B cell (primary cell): ENCODE results near the gene NR6A1. TPM values are rescaled to one million over a fixed set of nuclear protein-coding genes. Genes with fewer than 3 reads are reported as not detected.

Experiments used
- ATAC-seq: fragments of 200-7000 bp; cut with Tn5 transposase; one replicate; pipeline ENCODE4 v1.10.0; 2021; ENCODE audit warnings: low read depth, mild to moderate bottlenecking, moderate number of reproducible peaks, moderate library complexity
- CTCF ChIA-PET: fragments of 350-600 bp; sonication (Branson Sonifier 250); formaldehyde crosslinking; loops from one replicate; lab custom pipeline; 2021; ENCODE audit warnings: antibody characterized with exemption, inconsistent platforms; lab: Charles Lee
- POLR2A ChIA-PET: fragments of 350-600 bp; sonication (Branson Sonifier 250); formaldehyde crosslinking; loops from one replicate; lab custom pipeline; 2021; ENCODE audit warnings: antibody characterized with exemption; lab: Charles Lee
- DNase-seq: peaks from one replicate; pipeline ENCODE4 v3.0.0; 2013
- H2AFZ ChIP-seq: 2 replicates; pipeline ENCODE4 v1.6.1; 2012; ENCODE audit warnings: mild to moderate bottlenecking, low read depth, low read length; ENCODE audit not compliant: insufficient read depth, poor library complexity, severe bottlenecking
- H3K27ac ChIP-seq, 2 donors: 1 replicate in 1 of 2; 2 replicates in 1 of 2; pipeline ENCODE4 v1.5.1; 2012 to 2013; ENCODE audit warnings: low read length in 2 of 2, mild to moderate bottlenecking in 2 of 2, moderate library complexity in 1 of 2
- H3K27me3 ChIP-seq, 4 experiments: fragments of 200-600 bp in 1 of 4; sonication (generic) in 1 of 4; replicated peaks in 1 of 4; 1 replicate in 2 of 4; 2 replicates in 2 of 4; pipeline versions ENCODE4 v1.6.1 to v1.7.0; 2013 to 2016; ENCODE audit warnings: low read length in 3 of 4, mild to moderate bottlenecking in 2 of 4, mixed read lengths in 1 of 4, moderate library complexity in 1 of 4; ENCODE audit not compliant: insufficient read depth in 4 of 4, control insufficient read depth in 3 of 4; ENCODE audit errors: control extremely low read depth in 1 of 4
- H3K36me3 ChIP-seq, 2 experiments: replicated peaks in 1 of 2; 1 replicate in 1 of 2; 2 replicates in 1 of 2; pipeline versions ENCODE4 v1.6.1 to v1.7.1; 2013; ENCODE audit warnings: low read length in 1 of 2; ENCODE audit not compliant: insufficient read depth in 2 of 2, control insufficient read depth in 1 of 2; ENCODE audit errors: control extremely low read depth in 1 of 2, extremely low read depth in 1 of 2
- H3K4me1 ChIP-seq, 2 donors: fragments of 200-600 bp in 1 of 2; sonication (generic) in 1 of 2; 1 replicate in 1 of 2; 2 replicates in 1 of 2; pipeline versions ENCODE4 v1.5.1 to v1.6.1; 2013 to 2017; ENCODE audit warnings: low read length in 2 of 2; ENCODE audit not compliant: control insufficient read depth in 2 of 2, insufficient read depth in 2 of 2
- H3K4me2 ChIP-seq: replicated peaks from 2 replicates; pipeline ENCODE3; 2012; ENCODE audit warnings: mild to moderate bottlenecking, low read depth, low read length; ENCODE audit not compliant: poor library complexity, severe bottlenecking
- H3K4me3 ChIP-seq, 5 experiments: fragments of 200-600 bp in 1 of 5; sonication (generic) in 1 of 5; 1 replicate in 3 of 5; 2 replicates in 2 of 5; pipeline versions ENCODE4 v1.5.1 to v1.7.0; 2011 to 2016; ENCODE audit warnings: low read length in 4 of 5, mild to moderate bottlenecking in 4 of 5, low read depth in 2 of 5, control low read depth in 1 of 5, moderate library complexity in 1 of 5; ENCODE audit not compliant: insufficient read depth in 1 of 5; ENCODE audit errors: control extremely low read depth in 1 of 5, extremely low read depth in 1 of 5
- H3K79me2 ChIP-seq: fragments of 200-600 bp; sonication (generic); one replicate; pipeline ENCODE4 v1.6.0; 2016; ENCODE audit warnings: low read length; ENCODE audit not compliant: control insufficient read depth, insufficient read depth
- H3K9ac ChIP-seq: fragments of 200-600 bp; sonication (generic); 2 replicates; pipeline ENCODE4 v1.6.1; 2017; ENCODE audit warnings: mild to moderate bottlenecking, low read length, moderate library complexity
- H3K9me3 ChIP-seq, 3 donors: one replicate each; pipeline versions ENCODE4 v1.6.1 to v1.7.1; 2013; ENCODE audit warnings: low read length in 2 of 3; ENCODE audit not compliant: control insufficient read depth in 2 of 3, insufficient read depth in 1 of 3; ENCODE audit errors: control extremely low read depth in 1 of 3
- H4K20me1 ChIP-seq: 2 replicates; pipeline ENCODE4 v1.6.0; 2012; ENCODE audit warnings: mild to moderate bottlenecking, low read length; ENCODE audit not compliant: insufficient read depth, control insufficient read depth, poor library complexity, severe bottlenecking
- H3K27ac Mint-ChIP-seq: one replicate; pipeline ENCODE4 v1.8.0; 2021; ENCODE audit warnings: mixed read lengths
- H3K27me3 Mint-ChIP-seq: one replicate; pipeline ENCODE4 v1.8.0; 2021; ENCODE audit warnings: mixed read lengths
- H3K4me1 Mint-ChIP-seq: one replicate; pipeline ENCODE4 v1.8.0; 2021; ENCODE audit warnings: mixed read lengths
- H3K4me3 Mint-ChIP-seq: one replicate; pipeline ENCODE4 v1.8.0; 2021; ENCODE audit warnings: mixed read lengths
- H3K9me3 Mint-ChIP-seq: one replicate; pipeline ENCODE4 v1.8.0; 2022; ENCODE audit warnings: mixed read lengths; ENCODE audit not compliant: insufficient read depth
- CTCF ChIP-seq: fragments of 200-600 bp; IDR thresholded peaks from one replicate; pipeline ENCODE4 v1.8.0; 2022; ENCODE audit warnings: antibody characterized with exemption, mild to moderate bottlenecking
- EZH2 ChIP-seq: IDR thresholded peaks from 2 replicates; pipeline ENCODE4 v1.6.1; 2012; ENCODE audit warnings: borderline replicate concordance, low read depth, mild to moderate bottlenecking, moderate library complexity, low read length; ENCODE audit not compliant: insufficient read depth, poor library complexity, severe bottlenecking
- WGBS: methylation state at CpG from one replicate; pipeline ENCODE4 v1.1.5; 2013; ENCODE audit warnings: missing lambda C conversion rate; ENCODE audit not compliant: insufficient coverage; 5-methylcytosine and 5-hydroxymethylcytosine counted together
- intact Hi-C: fragments of 100-400 bp; cut with micrococcal nuclease; formaldehyde crosslinking; loops from one replicate; pipeline ENCODE4 v1.10.0; 2022
- polyA plus RNA-seq: library from polyadenylated mRNA; depleted of rRNA; stranded (reverse); fragments of >200 nt; gene quantifications from 2 replicates; pipeline ENCODE4 v1.2.3, GENCODE V29; 2012
- total RNA-seq, 2 donors: library from RNA; stranded (reverse); fragments of 120-200 nt in 1 of 2; gene quantifications; 1 replicate in 1 of 2; 2 replicates in 1 of 2; pipeline versions ENCODE4 v1.2.3 to v1.2.4, GENCODE V29; 2013 to 2022

The NR6A1 gene
- total and polyA plus RNA-seq, 2 donors (not counting 1 experiment from before 2014, with no cell fraction given), result 0.09 to 0.67 TPM

GRCh38 chr9:124498040-124498439 lies 273.1 kb downstream of the NR6A1 start:
- no peak for DNase-seq
- Histone ChIP-seq H2AFZ (no peak overlapping the region), H3K4me3 (no peak overlapping the region), H4K20me1 (no peaks in the 10 kb centered on the region), H3K79me2 (no peaks in the 10 kb centered on the region), H3K27ac (no peak overlapping the region), H3K9me3 (no peaks in the 10 kb centered on the region), H3K4me2 (no peak overlapping the region), H3K4me1 (peaks cover 0 to 6% of the 10 kb centered on the region in 2 donors), H3K27me3 (peaks cover 0 to 17% (median 1%) of the 10 kb centered on the region in 4 experiments), H3K36me3 (no peaks in the 10 kb centered on the region), H3K9ac (no peak overlapping the region)
- Mint-ChIP-seq H3K9me3 (no peaks in the 10 kb centered on the region), H3K27ac (no peak overlapping the region), H3K27me3 (peaks cover 16% of the 10 kb centered on the region), H3K4me3 (no peak overlapping the region), H3K4me1 (peaks cover 8% of the 10 kb centered on the region)
- ChIA-PET POLR2A (no interaction called here), CTCF (interaction anchor here (0.6 kb wide), 1 partner anchor 41 kb away, joined by 3 read pairs; no protein-coding TSS in a partner anchor)
- TF ChIP-seq EZH2 (no peak), CTCF (no peak)
- intact Hi-C loops, result no loop called here
- ATAC-seq, result no peak
- 100% methylated on average over 3 of the region's 6 CpGs for WGBS

GRCh38 chr9:124497441-124497840 lies 273.7 kb downstream of the NR6A1 start:
- intact Hi-C loops, result no loop called here
- Histone ChIP-seq H3K79me2 (no peaks in the 10 kb centered on the region), H3K27me3 (peaks cover 0 to 13% (median 1%) of the 10 kb centered on the region in 4 experiments), H3K9me3 (no peaks in the 10 kb centered on the region), H3K36me3 (no peaks in the 10 kb centered on the region), H3K27ac (no peak overlapping the region), H4K20me1 (no peaks in the 10 kb centered on the region), H3K4me3 (no peak overlapping the region), H3K9ac (no peak overlapping the region), H2AFZ (no peak overlapping the region), H3K4me1 (peaks cover 0 to 6% of the 10 kb centered on the region in 2 donors), H3K4me2 (no peak overlapping the region)
- TF ChIP-seq EZH2 (no peak), CTCF (no peak)
- ATAC-seq, result no peak
- H3K27ac Mint-ChIP-seq, result no peak overlapping the region
- DNase-seq, result no peak
- CTCF ChIA-PET, result interaction anchor here (0.6 kb wide), 1 partner anchor 41 kb away, joined by 3 read pairs; no protein-coding TSS in a partner anchor
- no peak overlapping the region for H3K4me3 Mint-ChIP-seq
- POLR2A ChIA-PET, result no interaction called here
- 95% methylated on average over 8 of the region's 8 CpGs for WGBS
- peaks cover 8% of the 10 kb centered on the region for H3K4me1 Mint-ChIP-seq
- H3K27me3 Mint-ChIP-seq, result peaks cover 16% of the 10 kb centered on the region
- H3K9me3 Mint-ChIP-seq, result no peaks in the 10 kb centered on the region
